ENCODE results near the gene USB1. TPM values are rescaled to one million over a fixed set of nuclear protein-coding genes. Genes with fewer than 3 reads are reported as not detected.

The USB1 gene
- total RNA-seq, 1 experiment from 2014 or later, result 91.2 TPM

DNA sequence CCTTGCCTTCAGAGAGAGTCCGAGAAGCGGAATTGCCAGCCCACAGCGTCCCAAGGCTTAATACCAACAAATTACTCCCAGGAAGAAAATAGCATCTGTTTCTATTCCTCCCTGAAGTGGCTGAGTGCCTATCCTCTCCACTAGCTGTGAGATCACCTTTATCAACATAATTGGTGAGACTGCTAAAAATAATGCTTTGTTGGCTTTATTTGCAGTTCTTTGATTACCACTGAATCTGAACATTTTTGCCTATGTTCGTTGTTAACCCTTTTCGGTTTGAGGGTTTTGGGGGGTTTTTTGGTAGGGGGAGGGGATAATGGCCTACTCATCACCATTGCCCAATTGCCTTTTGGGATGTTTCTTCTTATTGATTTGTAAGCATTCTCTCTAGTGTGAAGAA lies 55.4 kb downstream of the USB1 start:
- DNase-seq, result no peak
- H3K4me1 ChIP-seq, result no peaks in the 10 kb centered on the region
- Mint-ChIP-seq H3K9me3 (ENCODE audit: unreplicated experiment) (no peaks in the 10 kb centered on the region), H3K4me1 (ENCODE audit: low read depth, unreplicated experiment) (no peaks in the 10 kb centered on the region), H3K27me3 (ENCODE audit: insufficient read depth, unreplicated experiment) (no peaks in the 10 kb centered on the region), H3K4me3 (ENCODE audit: unreplicated experiment) (no peak overlapping the region), H3K27ac (ENCODE audit: unreplicated experiment) (no peak overlapping the region), H3K36me3 (ENCODE audit: insufficient read depth, unreplicated experiment) (no peaks in the 10 kb centered on the region)
- H3K36me3 ChIP-seq (ENCODE audit: control insufficient read depth, insufficient read depth, low read length), result no peaks in the 10 kb centered on the region
- no peaks in the 10 kb centered on the region for H3K27me3 ChIP-seq (replicated peaks; ENCODE audit: control insufficient read depth, insufficient read depth, low read length)
- POLR2A ChIA-PET, result no interaction called here
- CTCF ChIA-PET, result interaction anchor here (1.8 kb wide), 1 partner anchor 65 kb away, joined by 4 read pairs; no protein-coding TSS in a partner anchor
- TF ChIP-seq, protein P1, sequence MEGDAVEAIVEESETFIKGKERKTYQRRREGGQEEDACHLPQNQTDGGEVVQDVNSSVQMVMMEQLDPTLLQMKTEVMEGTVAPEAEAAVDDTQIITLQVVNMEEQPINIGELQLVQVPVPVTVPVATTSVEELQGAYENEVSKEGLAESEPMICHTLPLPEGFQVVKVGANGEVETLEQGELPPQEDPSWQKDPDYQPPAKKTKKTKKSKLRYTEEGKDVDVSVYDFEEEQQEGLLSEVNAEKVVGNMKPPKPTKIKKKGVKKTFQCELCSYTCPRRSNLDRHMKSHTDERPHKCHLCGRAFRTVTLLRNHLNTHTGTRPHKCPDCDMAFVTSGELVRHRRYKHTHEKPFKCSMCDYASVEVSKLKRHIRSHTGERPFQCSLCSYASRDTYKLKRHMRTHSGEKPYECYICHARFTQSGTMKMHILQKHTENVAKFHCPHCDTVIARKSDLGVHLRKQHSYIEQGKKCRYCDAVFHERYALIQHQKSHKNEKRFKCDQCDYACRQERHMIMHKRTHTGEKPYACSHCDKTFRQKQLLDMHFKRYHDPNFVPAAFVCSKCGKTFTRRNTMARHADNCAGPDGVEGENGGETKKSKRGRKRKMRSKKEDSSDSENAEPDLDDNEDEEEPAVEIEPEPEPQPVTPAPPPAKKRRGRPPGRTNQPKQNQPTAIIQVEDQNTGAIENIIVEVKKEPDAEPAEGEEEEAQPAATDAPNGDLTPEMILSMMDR (IDR thresholded peaks at IDR 0.05; ENCODE audit: insufficient read depth in 1 of 2, low read depth in 1 of 2, low read length in 1 of 2, severe bottlenecking in 1 of 2, unreplicated experiment in 1 of 2), result no peak
- no peak overlapping the region for H3K4me3 ChIP-seq (ENCODE audit: low read depth, low read length)
- no TSS peak for BruUV-seq (replicated peaks)
- no peaks in the 10 kb centered on the region for H3K9me3 ChIP-seq
- intact Hi-C loops (cut with micrococcal nuclease; ENCODE audit: unreplicated experiment), result no loop called here

DNA sequence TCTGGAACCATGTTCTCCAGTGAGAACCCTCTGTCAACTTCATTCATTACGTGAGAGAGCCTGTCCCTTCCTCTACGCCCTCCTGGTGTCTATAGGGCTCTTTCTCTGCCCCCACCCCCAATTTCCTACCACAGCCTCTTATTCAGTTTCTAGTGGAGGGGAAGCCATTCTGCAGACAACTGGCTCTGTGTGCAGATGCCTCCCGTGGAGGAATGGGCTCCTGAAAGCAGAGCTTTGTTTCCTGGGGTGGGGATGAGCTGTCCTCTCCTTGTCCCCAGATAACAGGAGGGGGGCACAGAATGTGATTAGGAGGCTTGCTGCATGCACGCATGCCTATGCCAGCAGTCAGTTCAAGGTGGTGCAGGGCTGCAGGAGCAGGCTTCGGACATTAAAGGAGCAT lies 55.9 kb downstream of the USB1 start:
- H3K27ac Mint-ChIP-seq (ENCODE audit: unreplicated experiment), result no peak overlapping the region
- TF ChIP-seq, protein P1 (IDR thresholded peaks at IDR 0.05; ENCODE audit: insufficient read depth in 1 of 2, low read depth in 1 of 2, low read length in 1 of 2, severe bottlenecking in 1 of 2, unreplicated experiment in 1 of 2), result no peak
- H3K4me3 ChIP-seq (ENCODE audit: low read depth, low read length), result no peak overlapping the region
- intact Hi-C loops (cut with micrococcal nuclease; ENCODE audit: unreplicated experiment), result no loop called here
- no peaks in the 10 kb centered on the region for H3K9me3 ChIP-seq
- no peaks in the 10 kb centered on the region for H3K4me1 Mint-ChIP-seq (ENCODE audit: low read depth, unreplicated experiment)
- DNase-seq, result no peak
- no peaks in the 10 kb centered on the region for H3K36me3 Mint-ChIP-seq (ENCODE audit: insufficient read depth, unreplicated experiment)
- H3K36me3 ChIP-seq (ENCODE audit: control insufficient read depth, insufficient read depth, low read length), result no peaks in the 10 kb centered on the region
- no peaks in the 10 kb centered on the region for H3K27me3 ChIP-seq (replicated peaks; ENCODE audit: control insufficient read depth, insufficient read depth, low read length)
- H3K9me3 Mint-ChIP-seq (ENCODE audit: unreplicated experiment), result no peaks in the 10 kb centered on the region
- ChIA-PET POLR2A (no interaction called here), CTCF (interaction anchor here (1.8 kb wide), 1 partner anchor 65 kb away, joined by 4 read pairs; no protein-coding TSS in a partner anchor)
- H3K27me3 Mint-ChIP-seq (ENCODE audit: insufficient read depth, unreplicated experiment), result no peaks in the 10 kb centered on the region
- no peak overlapping the region for H3K4me3 Mint-ChIP-seq (ENCODE audit: unreplicated experiment)
- no TSS peak for BruUV-seq (replicated peaks)
- no peaks in the 10 kb centered on the region for H3K4me1 ChIP-seq

DNA sequence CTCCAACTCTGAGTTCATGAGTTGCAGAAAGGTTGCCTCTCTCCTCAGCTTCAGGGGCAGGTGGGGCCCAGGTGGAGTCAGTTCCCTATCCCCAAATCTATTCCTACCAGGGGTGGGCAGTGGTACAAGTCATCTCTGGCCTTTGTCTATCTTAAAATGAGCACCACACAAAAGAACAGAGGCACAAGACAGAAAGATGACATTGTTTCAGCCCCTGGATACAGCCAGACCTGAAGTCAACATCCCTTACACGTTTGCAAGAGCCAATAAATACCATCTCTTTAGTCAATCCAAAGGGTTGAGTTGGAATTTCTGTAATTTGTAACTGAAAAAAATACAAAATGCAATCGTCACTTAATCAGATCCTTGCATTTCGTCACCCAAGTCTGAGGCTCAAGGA lies 56.6 kb downstream of the USB1 start:
- H3K27me3 Mint-ChIP-seq (ENCODE audit: insufficient read depth, unreplicated experiment), result no peaks in the 10 kb centered on the region
- Histone ChIP-seq H3K4me3 (ENCODE audit: low read depth, low read length) (no peak overlapping the region), H3K36me3 (ENCODE audit: control insufficient read depth, insufficient read depth, low read length) (no peaks in the 10 kb centered on the region), H3K4me1 (no peaks in the 10 kb centered on the region), H3K9me3 (no peaks in the 10 kb centered on the region), H3K27me3 (replicated peaks; ENCODE audit: control insufficient read depth, insufficient read depth, low read length) (no peaks in the 10 kb centered on the region)
- POLR2A ChIA-PET, result no interaction called here
- CTCF ChIA-PET, result interaction anchor here (1.8 kb wide), 1 partner anchor 64 kb away, joined by 4 read pairs; no protein-coding TSS in a partner anchor
- no peaks in the 10 kb centered on the region for H3K9me3 Mint-ChIP-seq (ENCODE audit: unreplicated experiment)
- no peaks in the 10 kb centered on the region for H3K4me1 Mint-ChIP-seq (ENCODE audit: low read depth, unreplicated experiment)
- no peak overlapping the region for H3K4me3 Mint-ChIP-seq (ENCODE audit: unreplicated experiment)
- H3K27ac Mint-ChIP-seq (ENCODE audit: unreplicated experiment), result no peak overlapping the region
- no TSS peak for BruUV-seq (replicated peaks)
- intact Hi-C loops (cut with micrococcal nuclease; ENCODE audit: unreplicated experiment), result no loop called here
- H3K36me3 Mint-ChIP-seq (ENCODE audit: insufficient read depth, unreplicated experiment), result no peaks in the 10 kb centered on the region
- DNase-seq, result no peak
- TF ChIP-seq, protein P1 (IDR thresholded peaks at IDR 0.05; ENCODE audit: insufficient read depth in 1 of 2, low read depth in 1 of 2, low read length in 1 of 2, severe bottlenecking in 1 of 2, unreplicated experiment in 1 of 2), result no peak

Measured in Caco-2 (cell line).